Spleen (tissue), 11 donors: ENCODE results near the gene TRIM8. TPM values are rescaled to one million over a fixed set of nuclear protein-coding genes. Genes with fewer than 3 reads are reported as not detected.

Experiments used
- DNase-seq: peaks from one replicate; pipeline ENCODE4 v3.0.0-alpha.2; 2020
- H3K27ac ChIP-seq, 8 donors: fragments of 200-600 bp; sonication (generic) in 7 of 8; 1 replicate in 4 of 8; 2 replicates in 4 of 8; pipeline versions ENCODE4 v1.5.0 to v1.8.0; 2016 to 2021; ENCODE audit warnings: inconsistent platforms in 4 of 8, mild to moderate bottlenecking in 4 of 8, moderate library complexity in 1 of 8
- H3K27me3 ChIP-seq, 7 donors: fragments of 200-600 bp; sonication (generic) in 6 of 7; replicated peaks in 1 of 7; 1 replicate in 4 of 7; 2 replicates in 3 of 7; pipeline versions ENCODE4 v1.5.0 to v1.8.0; 2016 to 2021; ENCODE audit warnings: inconsistent platforms in 3 of 7, mild to moderate bottlenecking in 1 of 7
- H3K36me3 ChIP-seq, 6 donors: fragments of 200-600 bp; sonication (generic) in 5 of 6; 1 replicate in 4 of 6; 2 replicates in 2 of 6; pipeline versions ENCODE4 v1.5.0 to v1.8.0; 2016 to 2021; ENCODE audit warnings: inconsistent platforms in 2 of 6
- H3K4me1 ChIP-seq, 6 donors: fragments of 200-600 bp; sonication (generic) in 5 of 6; 1 replicate in 3 of 6; 2 replicates in 3 of 6; pipeline versions ENCODE4 v1.5.0 to v1.8.0; 2016 to 2021; ENCODE audit warnings: inconsistent platforms in 3 of 6
- H3K4me3 ChIP-seq, 8 donors: fragments of 200-600 bp; sonication (generic) in 7 of 8; 1 replicate in 4 of 8; 2 replicates in 4 of 8; pipeline versions ENCODE4 v1.5.0 to v1.8.0; 2016 to 2021; ENCODE audit warnings: inconsistent platforms in 4 of 8, mild to moderate bottlenecking in 4 of 8, moderate library complexity in 2 of 8
- H3K9me3 ChIP-seq, 8 donors: fragments of 200-600 bp; sonication (generic) in 7 of 8; 1 replicate in 4 of 8; 2 replicates in 4 of 8; pipeline versions ENCODE4 v1.5.0 to v1.8.0; 2016 to 2021; ENCODE audit warnings: inconsistent platforms in 4 of 8
- POLR2A ChIP-seq, 3 donors: fragments of 450-650 bp; IDR thresholded peaks; one replicate each; pipeline ENCODE4 v1.5.1; 2017; ENCODE audit warnings: antibody characterized with exemption in 3 of 3, mild to moderate bottlenecking in 1 of 3
- POLR2AphosphoS5 ChIP-seq, 3 donors: sonication (generic); formaldehyde crosslinking; IDR thresholded peaks; one replicate each; pipeline ENCODE4 v1.5.1; 2017; ENCODE audit warnings: antibody characterized with exemption in 3 of 3
- WGBS, 5 donors: extraction: QIAGEN DNeasy Blood & Tissue Kit in 3 of 5; methylation state at CpG; one replicate each; pipeline versions ENCODE4 v1.1.5 to v1.1.7; 2013 to 2018; 5-methylcytosine and 5-hydroxymethylcytosine counted together
- intact Hi-C: fragments of 100-400 bp; cut with DNase I; formaldehyde crosslinking; loops from one replicate; pipeline ENCODE4 v1.15.0; 2023; ENCODE audit warnings: low total_unique reads
- polyA plus RNA-seq, 3 donors: library from polyadenylated mRNA; stranded (reverse); fragments of 200-250 nt; gene quantifications; one replicate each; pipeline ENCODE4 v1.2.1, GENCODE V29; 2013
- total RNA-seq, 7 donors: library from RNA; depleted of rRNA in 3 of 7; stranded (reverse); fragments of >200 nt in 3 of 7; fragmentation: NEBNext Ultra II Directional in 4 of 7; extraction: Animal tissue kit (Norgen Biotek cat#: 25700) in 4 of 7; gene quantifications; one replicate each; pipeline versions ENCODE4 v1.1.0 to v1.2.1, GENCODE V29; 2016 to 2021
- TF ChIP-seq, protein P1 (sequence below), 11 experiments: fragments of 200-600 bp in 7 of 11; fragments of 450-650 bp in 4 of 11; sonication (generic) in 4 of 11; IDR thresholded peaks in 8 of 11; conservative IDR thresholded peaks in 3 of 11; 1 replicate in 7 of 11; 2 replicates in 4 of 11; pipeline versions ENCODE4 v1.4.0 to v1.8.0; 2016 to 2021; ENCODE audit warnings: antibody characterized with exemption in 11 of 11, inconsistent platforms in 4 of 11, mild to moderate bottlenecking in 1 of 11
- donor health status: healthy with polysubstance abuse.
- donor health status: DM: no; HTN: no; CAD: no; lungs with moderate emphysema.
- donor health status: DM: no; HTN: no; CAD: no.
- donor health status: Bipolar disorder and iron deficiency.
- donor health status: healthy.
- donor health status: DM: no; HTN: no; CAD: no.
- donor health status: DM: yes; HTN: yes; CAD: no.

TRIM8 gene
- total and polyA plus RNA-seq, 10 donors = 23.5 to 116 (median 87.8) TPM

DNA sequence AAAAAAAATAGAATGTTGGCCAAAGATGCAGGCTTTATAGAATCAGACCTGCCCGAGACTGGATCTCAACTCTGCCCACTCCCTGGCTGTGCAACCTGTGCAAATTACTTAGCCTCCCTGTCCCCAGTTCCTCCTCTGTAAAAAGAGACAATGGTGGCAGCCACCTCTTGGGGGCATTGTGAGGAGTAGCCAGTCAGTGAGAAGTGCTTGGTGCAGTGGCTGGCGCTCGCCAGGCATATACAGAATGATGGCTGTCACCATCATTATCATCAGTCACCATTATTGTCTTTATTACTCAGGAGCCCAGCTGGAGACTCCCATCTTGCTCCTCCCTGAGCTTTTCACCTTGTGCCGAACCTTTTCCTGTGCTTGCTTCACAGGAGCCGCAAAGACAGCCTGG lies 29.4 kb upstream of the TRIM8 start:
- Histone ChIP-seq H3K4me1 (peaks cover 6 to 72% (median 40%) of the 10 kb centered on the region in 6 donors), H3K9me3 (no peaks in the 10 kb centered on the region), H3K27me3 (no peaks in the 10 kb centered on the region), H3K36me3 (peaks cover 0 to 83% (median 28%) of the 10 kb centered on the region in 6 donors), H3K27ac (peak overlapping the region in 1 of 8 donors; percentile 51), H3K4me3 (no peak overlapping the region)
- no peak for DNase-seq
- TF ChIP-seq POLR2AphosphoS5 (IDR thresholded peaks at IDR 0.05) = no peak
- intact Hi-C loops = no loop called here
- WGBS, 5 donors = 89 to 97% (median 96%) methylated on average over 4 to 5 of the region's 5 CpGs

DNA sequence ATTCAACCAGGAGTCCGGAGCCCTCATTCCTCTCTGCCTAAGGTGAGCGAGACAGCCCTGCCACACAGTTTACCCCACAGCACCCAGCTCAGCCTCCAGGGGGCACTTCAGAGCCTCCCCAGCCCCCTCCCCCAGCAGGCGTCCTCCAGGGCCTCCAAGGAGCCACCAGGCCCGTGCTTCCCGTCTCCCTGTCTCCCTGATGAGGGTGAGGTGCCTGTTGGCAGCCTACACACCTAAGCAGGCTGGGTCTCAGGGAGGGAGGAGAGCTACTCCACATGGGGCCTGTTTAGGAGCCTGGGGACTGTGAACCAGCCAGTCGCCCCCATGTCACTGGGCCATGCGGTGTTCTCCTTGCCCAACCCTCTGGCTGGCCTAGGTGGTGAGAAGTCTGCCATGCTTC lies 28.9 kb upstream of the TRIM8 start:
- no peak for TF ChIP-seq POLR2AphosphoS5 (IDR thresholded peaks at IDR 0.05)
- TF ChIP-seq, protein P1, sequence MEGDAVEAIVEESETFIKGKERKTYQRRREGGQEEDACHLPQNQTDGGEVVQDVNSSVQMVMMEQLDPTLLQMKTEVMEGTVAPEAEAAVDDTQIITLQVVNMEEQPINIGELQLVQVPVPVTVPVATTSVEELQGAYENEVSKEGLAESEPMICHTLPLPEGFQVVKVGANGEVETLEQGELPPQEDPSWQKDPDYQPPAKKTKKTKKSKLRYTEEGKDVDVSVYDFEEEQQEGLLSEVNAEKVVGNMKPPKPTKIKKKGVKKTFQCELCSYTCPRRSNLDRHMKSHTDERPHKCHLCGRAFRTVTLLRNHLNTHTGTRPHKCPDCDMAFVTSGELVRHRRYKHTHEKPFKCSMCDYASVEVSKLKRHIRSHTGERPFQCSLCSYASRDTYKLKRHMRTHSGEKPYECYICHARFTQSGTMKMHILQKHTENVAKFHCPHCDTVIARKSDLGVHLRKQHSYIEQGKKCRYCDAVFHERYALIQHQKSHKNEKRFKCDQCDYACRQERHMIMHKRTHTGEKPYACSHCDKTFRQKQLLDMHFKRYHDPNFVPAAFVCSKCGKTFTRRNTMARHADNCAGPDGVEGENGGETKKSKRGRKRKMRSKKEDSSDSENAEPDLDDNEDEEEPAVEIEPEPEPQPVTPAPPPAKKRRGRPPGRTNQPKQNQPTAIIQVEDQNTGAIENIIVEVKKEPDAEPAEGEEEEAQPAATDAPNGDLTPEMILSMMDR (IDR thresholded peaks at IDR 0.05 in 8 of 11, conservative IDR thresholded peaks at IDR 0.05 in 3 of 11) = peak in 5 of 11 experiments; percentile 9 to 36 (median 21)
- no peak for TF ChIP-seq POLR2A (IDR thresholded peaks at IDR 0.05)
- intact Hi-C loops = no loop called here
- DNase-seq = no peak
- Histone ChIP-seq H3K36me3 (peaks cover 0 to 88% (median 29%) of the 10 kb centered on the region in 6 donors), H3K4me3 (no peak overlapping the region), H3K27ac (peak overlapping the region in 5 of 8 donors; percentile 12 to 51 (median 37)), H3K4me1 (peaks cover 10 to 77% (median 43%) of the 10 kb centered on the region in 6 donors), H3K9me3 (no peaks in the 10 kb centered on the region), H3K27me3 (no peaks in the 10 kb centered on the region)
- WGBS, 5 donors = 74 to 87% (median 84%) methylated on average over 6 to 7 of the region's 7 CpGs

DNA sequence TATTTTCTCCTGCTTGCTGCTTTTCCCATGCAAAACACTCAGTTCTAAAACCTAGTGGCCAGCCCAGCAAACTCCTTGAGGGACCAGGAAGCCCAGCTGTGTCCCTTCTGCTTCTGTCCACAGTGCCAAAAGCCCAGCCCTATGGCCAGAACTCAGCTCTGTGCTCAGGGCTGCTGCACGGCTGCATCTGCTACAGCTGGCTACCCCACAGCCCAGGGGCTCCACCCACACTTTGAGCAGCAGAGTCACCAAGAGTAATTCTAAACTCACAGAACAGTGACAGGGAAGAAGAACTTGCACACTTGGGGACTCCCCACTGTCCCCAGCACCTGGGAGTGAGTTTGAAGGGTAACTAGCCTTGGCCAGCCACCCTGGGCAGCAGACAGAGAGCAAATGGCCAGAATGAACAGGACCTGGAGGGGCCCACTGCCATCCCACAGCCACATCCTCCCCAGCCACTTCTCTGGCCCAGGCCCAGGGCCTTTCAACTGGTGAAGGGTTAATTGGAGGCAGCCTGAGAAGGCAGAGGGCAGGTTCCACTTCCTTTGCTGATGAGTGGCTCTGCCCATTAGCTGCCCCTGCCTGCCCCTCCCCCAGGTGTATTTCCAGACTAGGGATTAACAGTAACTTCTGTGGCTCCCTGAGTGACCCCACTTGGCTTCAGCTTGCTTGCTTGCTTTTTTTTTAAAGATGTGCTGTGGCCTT lies 28.1 kb upstream of the TRIM8 start:
- Histone ChIP-seq H3K9me3 (no peaks in the 10 kb centered on the region), H3K27ac (peak overlapping the region in 5 of 8 donors; percentile 20 to 51 (median 37)), H3K4me1 (peaks cover 15 to 82% (median 52%) of the 10 kb centered on the region in 6 donors), H3K36me3 (peaks cover 0 to 88% (median 29%) of the 10 kb centered on the region in 6 donors), H3K4me3 (no peak overlapping the region), H3K27me3 (no peaks in the 10 kb centered on the region)
- no peak for DNase-seq
- 35 to 50% (median 48%) methylated on average over 1 of the region's 1 CpG; no CpG with 5 or more reads in 1 of the 5 donors for WGBS, 5 donors
- peak in 1 of 3 donors; percentile 43 for TF ChIP-seq POLR2AphosphoS5 (IDR thresholded peaks at IDR 0.05)
- TF ChIP-seq, protein P1 (IDR thresholded peaks at IDR 0.05 in 8 of 11, conservative IDR thresholded peaks at IDR 0.05 in 3 of 11) = no peak
- intact Hi-C loops = no loop called here

DNA sequence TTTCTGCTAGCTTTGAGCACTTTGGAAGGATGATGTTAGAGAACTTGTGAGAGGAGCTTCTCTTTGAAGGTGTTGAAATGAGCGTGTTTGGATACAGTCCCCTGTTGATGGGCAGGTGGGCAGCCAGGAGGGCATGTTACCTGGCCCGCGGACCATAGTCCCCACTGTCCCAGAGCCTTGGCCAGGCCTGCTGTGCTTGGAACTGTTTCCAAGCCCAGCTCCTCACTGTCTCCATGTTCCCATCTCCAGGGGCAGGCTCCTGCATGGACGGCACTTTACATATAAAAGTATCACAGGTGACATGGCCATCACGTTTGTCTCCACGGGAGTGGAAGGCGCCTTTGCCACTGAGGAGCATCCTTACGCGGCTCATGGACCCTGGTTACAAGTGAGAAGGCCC lies 27.2 kb upstream of the TRIM8 start:
- 90 to 96% (median 96%) methylated on average over 7 to 9 of the region's 9 CpGs for WGBS, 5 donors

More for the DNA sequence above, 27.2 kb upstream of the TRIM8 start:
- Histone ChIP-seq H3K4me3 (no peak overlapping the region), H3K36me3 (peaks cover 0 to 89% (median 29%) of the 10 kb centered on the region in 6 donors), H3K9me3 (no peaks in the 10 kb centered on the region), H3K4me1 (peaks cover 15 to 82% (median 55%) of the 10 kb centered on the region in 6 donors), H3K27ac (peak overlapping the region in 2 of 8 donors; percentile 11 to 20), H3K27me3 (no peaks in the 10 kb centered on the region)
- DNase-seq = no peak
- TF ChIP-seq, protein P1 (IDR thresholded peaks at IDR 0.05 in 8 of 11, conservative IDR thresholded peaks at IDR 0.05 in 3 of 11) = no peak
- TF ChIP-seq POLR2A (IDR thresholded peaks at IDR 0.05) (no peak), POLR2AphosphoS5 (IDR thresholded peaks at IDR 0.05) (no peak)
- intact Hi-C loops = no loop called here
